Upper lobe of right lung (tissue), 1 donor: ENCODE data around the gene CYP4F22. TPM values are rescaled to one million over a fixed set of nuclear protein-coding genes. Genes with fewer than 3 reads are reported as not detected.
A peak's percentile ranks its signal among the peaks of the same experiment; 100 is the strongest.

Experiments used
- ATAC-seq: fragments of 200-7000 bp; cut with Tn5 transposase; one replicate; pipeline ENCODE4 v1.9.1; 2020; ENCODE audit warnings: mild to moderate bottlenecking, moderate library complexity
- DNase-seq: peaks from one replicate; pipeline ENCODE4 v3.0.0-alpha.2; 2020
- H3K27ac ChIP-seq: fragments of 200-600 bp; one replicate; pipeline ENCODE4 v1.8.0; 2022
- H3K27me3 ChIP-seq: fragments of 200-600 bp; one replicate; pipeline ENCODE4 v1.8.0; 2022; ENCODE audit warnings: mild to moderate bottlenecking
- H3K36me3 ChIP-seq: fragments of 200-600 bp; one replicate; pipeline ENCODE4 v1.8.0; 2022
- H3K4me1 ChIP-seq: fragments of 200-600 bp; one replicate; pipeline ENCODE4 v1.8.0; 2022
- H3K4me3 ChIP-seq: fragments of 200-600 bp; one replicate; pipeline ENCODE4 v1.8.0; 2022; ENCODE audit warnings: mild to moderate bottlenecking
- H3K9me3 ChIP-seq: fragments of 200-600 bp; one replicate; pipeline ENCODE4 v1.8.0; 2022
- CTCF ChIP-seq: fragments of 200-600 bp; IDR thresholded peaks from one replicate; pipeline ENCODE4 v1.8.0; 2022; ENCODE audit warnings: antibody characterized with exemption
- intact Hi-C: fragments of 100-400 bp; cut with DNase I; formaldehyde crosslinking; loops from one replicate; pipeline ENCODE4 v1.11.0; 2022
- total RNA-seq: library from RNA; stranded (reverse); fragmentation: NEBNext Ultra II Directional; extraction: Animal tissue kit (Norgen Biotek cat#: 25700); gene quantifications from one replicate; pipeline ENCODE4 v1.2.1, GENCODE V29; 2021
- donor health status: DM: no; HTN: yes; CAD: no; lungs with severe emphysema.

CYP4F22 gene
- total RNA-seq, 1 donor from 2014 or later, result not detected

- Histone ChIP-seq H3K27ac (no peak overlapping the region), H3K4me1 (peaks cover 4% of the 10 kb centered on the region), H3K9me3 (no peaks in the 10 kb centered on the region), H3K4me3 (no peak overlapping the region), H3K36me3 (no peaks in the 10 kb centered on the region), H3K27me3 (peaks cover 16% of the 10 kb centered on the region)
- DNase-seq (no peak), ATAC-seq (no peak)
- intact Hi-C loops, result loop anchor here (5.0 to 10.0 kb wide), 3 partner anchors 284 to 462 kb away; no protein-coding TSS in a partner anchor
- TF ChIP-seq CTCF, result no peak
These were observed 48.4 kb downstream of the CYP4F22 start for GRCh38 chr19:15556634-15557181.

GRCh38 chr19:15557223-15557622 lies 48.9 kb downstream of the CYP4F22 start:
- no peak for DNase-seq
- peaks cover 4% of the 10 kb centered on the region for H3K4me1 ChIP-seq

GRCh38 chr19:15562145-15562544 lies 53.8 kb downstream of the CYP4F22 start:
- intact Hi-C loops, result no loop called here
- TF ChIP-seq CTCF, result no peak
- Histone ChIP-seq H3K4me3 (no peak overlapping the region), H3K36me3 (no peaks in the 10 kb centered on the region), H3K27ac (no peak overlapping the region), H3K9me3 (no peaks in the 10 kb centered on the region), H3K27me3 (peaks cover 11% of the 10 kb centered on the region), H3K4me1 (no peaks in the 10 kb centered on the region)
- ATAC-seq, result no peak
- no peak for DNase-seq

More at GRCh38 chr19:15557223-15557622, 48.9 kb downstream of the CYP4F22 start:
- intact Hi-C loops, result loop anchor here (5.0 to 10.0 kb wide), 3 partner anchors 285 to 462 kb away; no protein-coding TSS in a partner anchor
- Histone ChIP-seq H3K27ac (no peak overlapping the region), H3K4me3 (no peak overlapping the region), H3K27me3 (peaks cover 16% of the 10 kb centered on the region), H3K9me3 (no peaks in the 10 kb centered on the region), H3K36me3 (no peaks in the 10 kb centered on the region)
- ATAC-seq, result no peak
- no peak for TF ChIP-seq CTCF

GRCh38 chr19:15562861-15563260 lies 54.5 kb downstream of the CYP4F22 start:
- Histone ChIP-seq H3K27ac (no peak overlapping the region), H3K4me3 (no peak overlapping the region), H3K27me3 (peaks cover 11% of the 10 kb centered on the region), H3K36me3 (no peaks in the 10 kb centered on the region), H3K4me1 (no peaks in the 10 kb centered on the region), H3K9me3 (no peaks in the 10 kb centered on the region)
- TF ChIP-seq CTCF, result no peak
- no peak for DNase-seq
- intact Hi-C loops, result no loop called here
- ATAC-seq, result no peak

- Histone ChIP-seq H3K27ac (no peak overlapping the region), H3K4me3 (no peak overlapping the region), H3K27me3 (peaks cover 11% of the 10 kb centered on the region), H3K36me3 (no peaks in the 10 kb centered on the region), H3K4me1 (no peaks in the 10 kb centered on the region), H3K9me3 (no peaks in the 10 kb centered on the region)
- DNase-seq (peak; percentile 61), ATAC-seq (peak; percentile 53)
- intact Hi-C loops, result no loop called here
- no peak for TF ChIP-seq CTCF
These were observed 55.0 kb downstream of the CYP4F22 start for GRCh38 chr19:15563325-15563794.
